Coronary artery (tissue), 2 donors: Measurements from ENCODE around the gene SLIT3.

Experiments used
- DNase-seq: peaks from one replicate; pipeline ENCODE4 v3.0.0-alpha.2; 2017; ENCODE audit warnings: low spot score
- H3K27ac ChIP-seq, 2 donors: fragments of 200-600 bp; sonication (generic); one replicate each; pipeline ENCODE4 v1.5.1; 2016 to 2019
- H3K4me3 ChIP-seq: fragments of 200-600 bp; sonication (generic); 2 replicates; pipeline ENCODE4 v1.5.1; 2016; ENCODE audit warnings: mild to moderate bottlenecking, moderate library complexity
- TF ChIP-seq, protein P1 (sequence below): fragments of 200-600 bp; sonication (generic); IDR thresholded peaks from one replicate; pipeline ENCODE4 v1.5.1; 2019; ENCODE audit warnings: antibody characterized with exemption

Gene SLIT3

DNA sequence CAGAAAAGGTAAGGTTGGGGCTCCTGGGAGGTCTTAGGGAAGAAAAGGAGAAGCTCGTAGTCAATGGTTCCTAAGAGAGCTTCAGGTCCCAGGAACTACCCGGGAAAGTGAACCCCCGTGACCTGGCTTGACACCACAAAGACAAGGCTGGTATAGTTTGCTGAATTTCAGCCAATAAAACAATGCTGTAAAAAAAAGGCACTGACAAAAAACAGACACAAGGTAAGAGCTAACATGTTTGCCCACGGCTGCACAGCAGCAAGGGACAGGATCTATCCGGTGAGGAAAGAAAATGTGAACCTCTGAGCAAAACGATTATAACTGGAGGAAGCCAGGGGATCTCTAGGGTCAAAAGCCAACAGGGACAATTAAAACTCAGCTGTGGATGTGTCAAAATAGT lies 17.1 kb downstream of the SLIT3 start:
- no peak overlapping the region for H3K4me3 ChIP-seq
- no peak for DNase-seq
- H3K27ac ChIP-seq, result no peak overlapping the region
- TF ChIP-seq, protein P1, sequence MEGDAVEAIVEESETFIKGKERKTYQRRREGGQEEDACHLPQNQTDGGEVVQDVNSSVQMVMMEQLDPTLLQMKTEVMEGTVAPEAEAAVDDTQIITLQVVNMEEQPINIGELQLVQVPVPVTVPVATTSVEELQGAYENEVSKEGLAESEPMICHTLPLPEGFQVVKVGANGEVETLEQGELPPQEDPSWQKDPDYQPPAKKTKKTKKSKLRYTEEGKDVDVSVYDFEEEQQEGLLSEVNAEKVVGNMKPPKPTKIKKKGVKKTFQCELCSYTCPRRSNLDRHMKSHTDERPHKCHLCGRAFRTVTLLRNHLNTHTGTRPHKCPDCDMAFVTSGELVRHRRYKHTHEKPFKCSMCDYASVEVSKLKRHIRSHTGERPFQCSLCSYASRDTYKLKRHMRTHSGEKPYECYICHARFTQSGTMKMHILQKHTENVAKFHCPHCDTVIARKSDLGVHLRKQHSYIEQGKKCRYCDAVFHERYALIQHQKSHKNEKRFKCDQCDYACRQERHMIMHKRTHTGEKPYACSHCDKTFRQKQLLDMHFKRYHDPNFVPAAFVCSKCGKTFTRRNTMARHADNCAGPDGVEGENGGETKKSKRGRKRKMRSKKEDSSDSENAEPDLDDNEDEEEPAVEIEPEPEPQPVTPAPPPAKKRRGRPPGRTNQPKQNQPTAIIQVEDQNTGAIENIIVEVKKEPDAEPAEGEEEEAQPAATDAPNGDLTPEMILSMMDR, result no peak

DNA sequence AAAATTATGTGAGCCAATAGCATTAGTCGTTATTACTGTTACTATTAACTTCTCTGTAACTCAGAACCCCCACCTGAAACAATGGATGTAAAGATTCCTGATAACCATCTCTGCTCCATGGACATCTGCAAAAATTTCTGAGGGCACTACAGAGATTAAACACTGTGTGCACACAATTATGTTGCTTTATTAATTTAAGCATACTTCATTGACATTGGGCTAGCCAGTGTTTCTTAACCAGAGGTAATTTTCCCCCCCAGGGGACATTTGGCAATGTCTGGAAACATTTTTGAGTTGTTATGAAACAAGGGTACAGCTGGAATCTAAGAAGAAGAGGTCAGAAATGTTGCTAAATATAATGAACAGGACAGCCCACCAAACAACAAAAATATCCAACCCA lies 19.3 kb downstream of the SLIT3 start:
- TF ChIP-seq, protein P1, result no peak
- DNase-seq, result no peak
- H3K4me3 ChIP-seq, result no peak overlapping the region
- no peak overlapping the region for H3K27ac ChIP-seq

- peak overlapping the region in 1 of 2 donors; percentile 29 for H3K27ac ChIP-seq
Measured at GRCh38 chr5:169280696-169281095, 20.2 kb downstream of the SLIT3 start.

GRCh38 chr5:169280286-169280685 lies 20.7 kb downstream of the SLIT3 start:
- H3K27ac ChIP-seq, result peak overlapping the region in 1 of 2 donors; percentile 29
- H3K4me3 ChIP-seq, result no peak overlapping the region
- DNase-seq, result no peak
- TF ChIP-seq, protein P1, result no peak

More at GRCh38 chr5:169280696-169281095, 20.2 kb downstream of the SLIT3 start:
- DNase-seq, result no peak
- no peak overlapping the region for H3K4me3 ChIP-seq
- TF ChIP-seq, protein P1, result no peak

GRCh38 chr5:169279125-169279524 lies 21.8 kb downstream of the SLIT3 start:
- Histone ChIP-seq H3K4me3 (no peak overlapping the region), H3K27ac (no peak overlapping the region)
- TF ChIP-seq, protein P1, result no peak
- no peak for DNase-seq

- Histone ChIP-seq H3K4me3 (no peak overlapping the region), H3K27ac (no peak overlapping the region)
- no peak for DNase-seq
- TF ChIP-seq, protein P1, result no peak
Measured at GRCh38 chr5:169273881-169274280, 27.1 kb downstream of the SLIT3 start.

DNA sequence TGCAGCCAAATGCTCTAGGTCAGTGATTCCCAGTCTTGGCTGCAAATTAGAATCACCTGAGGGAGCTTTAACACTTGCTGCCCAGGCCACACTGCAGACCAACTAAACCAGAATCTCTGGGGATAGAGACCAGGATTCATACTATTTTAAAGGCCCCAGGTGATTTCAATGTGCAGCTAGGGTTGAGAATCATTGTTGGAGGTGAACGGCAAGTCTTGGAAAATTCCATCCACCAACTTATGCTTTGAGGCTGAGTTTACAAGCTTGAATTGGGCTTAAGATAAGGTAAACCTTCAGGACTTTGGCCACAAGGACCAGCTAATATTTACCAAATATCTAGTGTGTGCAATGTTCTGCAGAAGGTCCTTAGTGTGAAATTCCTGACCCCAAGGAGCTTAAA lies 27.5 kb downstream of the SLIT3 start:
- Histone ChIP-seq H3K4me3 (no peak overlapping the region), H3K27ac (no peak overlapping the region)
- TF ChIP-seq, protein P1, result no peak
- no peak for DNase-seq
